Trophoblast cell (in vitro differentiated cells and primary cell): Measurements from ENCODE around the gene CYSTM1. TPM values are rescaled to one million over a fixed set of nuclear protein-coding genes. Genes with fewer than 3 reads are reported as not detected.

ENCODE experiments used
- DNase-seq, 2 donors: peaks; one replicate each; pipeline ENCODE4 v3.0.0-alpha.2; 2016
- H2AFZ ChIP-seq: 2 replicates; pipeline ENCODE4 v1.6.1; 2013; ENCODE audit warnings: low read length, moderate library complexity, mild to moderate bottlenecking; ENCODE audit not compliant: insufficient read depth, poor library complexity
- H2AK5ac ChIP-seq: 2 replicates; pipeline ENCODE4 v1.6.1; 2013; ENCODE audit warnings: mild to moderate bottlenecking, low read length
- H2BK120ac ChIP-seq: 2 replicates; pipeline ENCODE4 v1.6.1; 2013; ENCODE audit warnings: low read length, mild to moderate bottlenecking, moderate library complexity; ENCODE audit not compliant: insufficient read depth, poor library complexity
- H2BK12ac ChIP-seq: 2 replicates; pipeline ENCODE4 v1.6.1; 2013; ENCODE audit warnings: mild to moderate bottlenecking, low read length, moderate library complexity
- H2BK5ac ChIP-seq: 2 replicates; pipeline ENCODE4 v1.6.1; 2013; ENCODE audit warnings: low read length, low read depth, moderate library complexity, mild to moderate bottlenecking; ENCODE audit not compliant: poor library complexity
- H3K14ac ChIP-seq: 2 replicates; pipeline ENCODE4 v1.6.1; 2013; ENCODE audit warnings: mild to moderate bottlenecking, low read length
- H3K18ac ChIP-seq: 2 replicates; pipeline ENCODE4 v1.6.1; 2013; ENCODE audit warnings: mild to moderate bottlenecking, low read length
- H3K23ac ChIP-seq: 2 replicates; pipeline ENCODE4 v1.6.1; 2013; ENCODE audit warnings: low read length
- H3K27ac ChIP-seq: 2 replicates; pipeline ENCODE4 v1.5.1; 2013; ENCODE audit warnings: low read depth, mild to moderate bottlenecking, inconsistent platforms, low read length, moderate library complexity
- H3K27me3 ChIP-seq: 2 replicates; pipeline ENCODE4 v1.6.1; 2013; ENCODE audit warnings: inconsistent platforms, mild to moderate bottlenecking, low read length, moderate library complexity; ENCODE audit not compliant: insufficient read depth
- H3K36me3 ChIP-seq, 2 experiments: 1 replicate in 1 of 2; 2 replicates in 1 of 2; pipeline ENCODE4 v1.6.1; 2013; ENCODE audit warnings: low read length in 2 of 2, mild to moderate bottlenecking in 2 of 2, moderate library complexity in 1 of 2; ENCODE audit not compliant: insufficient read depth in 2 of 2, control insufficient read depth in 1 of 2
- H3K4ac ChIP-seq: 2 replicates; pipeline ENCODE4 v1.6.1; 2013; ENCODE audit warnings: low read depth, mild to moderate bottlenecking, low read length, moderate library complexity
- H3K4me1 ChIP-seq, 2 experiments: 1 replicate in 1 of 2; 2 replicates in 1 of 2; pipeline ENCODE4 v1.6.1; 2013; ENCODE audit warnings: low read length in 2 of 2, mild to moderate bottlenecking in 2 of 2, moderate library complexity in 1 of 2; ENCODE audit not compliant: insufficient read depth in 2 of 2, control insufficient read depth in 1 of 2
- H3K4me2 ChIP-seq: 2 replicates; pipeline ENCODE4 v1.6.1; 2013; ENCODE audit warnings: inconsistent platforms, mild to moderate bottlenecking, low read length, moderate library complexity
- H3K4me3 ChIP-seq: 2 replicates; pipeline ENCODE4 v1.5.1; 2013; ENCODE audit warnings: mild to moderate bottlenecking, low read depth, low read length, inconsistent platforms
- H3K79me1 ChIP-seq: one replicate; pipeline ENCODE4 v1.6.1; 2013; ENCODE audit warnings: low read length
- H3K79me2 ChIP-seq: 2 replicates; pipeline ENCODE4 v1.6.1; 2013; ENCODE audit warnings: low read length, mild to moderate bottlenecking; ENCODE audit not compliant: control insufficient read depth, insufficient read depth, poor library complexity
- H3K9ac ChIP-seq: 2 replicates; pipeline ENCODE4 v1.6.1; 2013; ENCODE audit warnings: mild to moderate bottlenecking, low read length
- H3K9me3 ChIP-seq: 2 replicates; pipeline ENCODE4 v1.6.1; 2013; ENCODE audit warnings: low read depth, mild to moderate bottlenecking, control low read depth, inconsistent platforms, low read length; ENCODE audit not compliant: insufficient read depth
- H4K12ac ChIP-seq: 2 replicates; pipeline ENCODE4 v1.6.1; 2013; ENCODE audit warnings: low read depth, mild to moderate bottlenecking, low read length, moderate library complexity
- H4K8ac ChIP-seq: 2 replicates; pipeline ENCODE4 v1.6.1; 2013; ENCODE audit warnings: low read depth, mild to moderate bottlenecking, low read length, moderate library complexity
- H4K91ac ChIP-seq: one replicate; pipeline ENCODE4 v1.6.1; 2013; ENCODE audit warnings: low read depth, mild to moderate bottlenecking, low read length, moderate library complexity
- WGBS: extraction: QIAGEN DNeasy Blood & Tissue Kit; methylation state at CpG from one replicate; pipeline ENCODE4 v1.1.7; 2013; ENCODE audit warnings: missing lambda C conversion rate; ENCODE audit not compliant: insufficient read length, insufficient coverage; ENCODE audit errors: extremely low coverage; 5-methylcytosine and 5-hydroxymethylcytosine counted together
- polyA plus RNA-seq: library from polyadenylated mRNA; stranded (reverse); fragments of 200-250 nt; gene quantifications from 2 replicates; pipeline ENCODE4 v1.2.3, GENCODE V29; 2013

Gene CYSTM1, protein sequence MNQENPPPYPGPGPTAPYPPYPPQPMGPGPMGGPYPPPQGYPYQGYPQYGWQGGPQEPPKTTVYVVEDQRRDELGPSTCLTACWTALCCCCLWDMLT
- polyA plus RNA-seq = 16.4 and 16.5 TPM in 2 replicates

- Histone ChIP-seq H4K91ac (peak within 1 kb of the TSS; percentile 74), H3K14ac (peak within 1 kb of the TSS; percentile 78), H3K4me3 (peak within 1 kb of the TSS; percentile 87), H2BK12ac (peak within 1 kb of the TSS; percentile 2), H2BK5ac (peak within 1 kb of the TSS; percentile 44), H3K27ac (peak within 1 kb of the TSS; percentile 38), H3K27me3 (no peaks in the 10 kb centered on the region), H3K9ac (peak within 1 kb of the TSS; percentile 81), H3K4me2 (peak within 1 kb of the TSS; percentile 65), H3K23ac (no peak within 1 kb of the TSS), H4K12ac (peak within 1 kb of the TSS; percentile 84), H2AK5ac (no peak within 1 kb of the TSS), H3K4ac (peak within 1 kb of the TSS; percentile 37), H2BK120ac (peak within 1 kb of the TSS; percentile 29), H3K18ac (peak within 1 kb of the TSS; percentile 51), H2AFZ (peak within 1 kb of the TSS; percentile 96), H3K36me3 (no peaks in the 10 kb centered on the region), H3K9me3 (peaks cover 1% of the 10 kb centered on the region), H3K79me1 (peaks cover 13% of the 10 kb centered on the region), H3K79me2 (peaks cover 3% of the 10 kb centered on the region), H4K8ac (peak within 1 kb of the TSS; percentile 86), H3K4me1 (peaks cover 2 to 6% of the 10 kb centered on the region in 2 experiments)
- peak; percentile 99 for DNase-seq
- no CpG with 5 or more reads among the region's 61 CpGs for WGBS
These were observed at the start of gene CYSTM1 for GRCh38 chr5:140174465-140175366. Gene CYSTM1, plus strand, starts transcription at chr5:140175188. Its CDS starts 19,278 bp downstream, at chr5:140194466.

DNA sequence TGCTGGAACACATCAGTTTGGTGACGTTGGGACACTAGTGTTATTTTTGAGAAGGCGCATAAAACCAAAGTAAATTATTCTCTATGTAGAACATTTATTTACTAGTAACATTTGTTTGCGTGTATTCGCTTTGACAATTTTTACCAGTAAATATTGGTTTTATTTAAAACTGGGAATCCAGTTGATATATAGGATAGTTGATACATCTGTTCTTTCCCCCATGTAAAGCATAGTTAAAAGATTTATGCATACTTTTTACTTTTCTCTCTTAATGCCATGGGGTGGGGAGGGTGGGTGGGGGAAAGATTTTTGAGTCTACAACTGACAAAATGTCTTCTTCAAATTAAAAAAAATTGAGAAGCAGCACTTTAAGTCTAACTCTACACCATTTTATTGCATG lies 49.4 kb upstream of the CYSTM1 start, which contains the start of gene IGIP:
Gene IGIP, plus strand, starts transcription at position 301 of the 400 bp plus-strand sequence. CDS start 2,540 bp downstream, outside the sequence.
- Histone ChIP-seq H3K9ac (no peak within 1 kb of the TSS), H3K23ac (no peak within 1 kb of the TSS), H3K27me3 (peaks cover 3% of the 10 kb centered on the region), H3K18ac (no peak within 1 kb of the TSS), H4K8ac (no peak within 1 kb of the TSS), H3K4me3 (no peak within 1 kb of the TSS), H3K36me3 (no peaks in the 10 kb centered on the region), H2BK5ac (no peak within 1 kb of the TSS), H3K4ac (no peak within 1 kb of the TSS), H2BK12ac (no peak within 1 kb of the TSS), H3K4me1 (no peaks in the 10 kb centered on the region), H4K12ac (no peak within 1 kb of the TSS), H3K79me2 (no peaks in the 10 kb centered on the region), H3K14ac (no peak within 1 kb of the TSS), H4K91ac (no peak within 1 kb of the TSS), H2AFZ (no peak within 1 kb of the TSS), H3K4me2 (no peak within 1 kb of the TSS), H2AK5ac (no peak within 1 kb of the TSS), H2BK120ac (no peak within 1 kb of the TSS), H3K79me1 (no peaks in the 10 kb centered on the region), H3K9me3 (no peaks in the 10 kb centered on the region), H3K27ac (no peak within 1 kb of the TSS)
- DNase-seq = no peak
- WGBS = no CpG with 5 or more reads among the region's 4 CpGs

DNA sequence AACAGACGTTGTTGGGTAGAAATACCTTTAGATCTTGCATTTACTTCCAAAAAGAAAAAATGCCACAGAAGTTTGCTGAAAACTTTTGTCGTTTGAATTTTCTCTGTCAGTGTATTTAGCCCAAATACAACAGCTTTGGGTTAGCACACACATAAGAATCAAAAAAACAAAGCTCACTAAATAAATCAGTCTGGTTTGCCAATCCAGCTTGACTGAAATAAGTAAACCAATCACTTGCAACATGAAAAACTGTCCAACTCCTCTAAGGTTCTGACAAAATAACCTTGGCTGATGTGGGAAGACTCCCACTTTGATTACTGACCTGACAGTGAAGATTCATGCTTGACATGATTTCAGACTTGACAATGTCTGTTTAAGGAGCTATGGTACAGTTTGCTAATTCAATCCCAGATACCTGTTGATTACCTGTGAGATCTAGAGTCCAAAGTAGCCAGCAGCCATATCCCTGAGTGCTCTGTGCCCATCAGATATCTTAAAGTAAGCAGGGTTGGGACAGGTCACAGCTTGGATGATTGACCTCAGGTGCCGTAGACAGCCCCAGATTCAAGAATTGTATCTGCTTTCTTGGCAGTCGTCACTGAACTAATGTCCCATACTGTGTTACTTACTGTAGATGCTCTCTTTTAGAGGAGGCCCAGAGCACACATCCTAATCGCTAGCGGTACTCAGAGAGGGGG lies 48.5 kb upstream of the CYSTM1 start:
- no peak overlapping the region for H2AFZ ChIP-seq
- H3K27me3 ChIP-seq = peaks cover 3% of the 10 kb centered on the region
- no peak overlapping the region for H4K12ac ChIP-seq
- no peaks in the 10 kb centered on the region for H3K79me2 ChIP-seq
- H3K23ac ChIP-seq = no peak overlapping the region
- no peak overlapping the region for H2AK5ac ChIP-seq
- H3K4me2 ChIP-seq = no peak overlapping the region
- WGBS = no CpG with 5 or more reads among the region's 6 CpGs
- no peak overlapping the region for H3K9ac ChIP-seq
- H3K9me3 ChIP-seq = no peaks in the 10 kb centered on the region
- no peak overlapping the region for H3K27ac ChIP-seq
- no peak overlapping the region for H2BK5ac ChIP-seq
- DNase-seq = no peak
- H4K91ac ChIP-seq = no peak overlapping the region
- no peak overlapping the region for H3K4me3 ChIP-seq
- H3K18ac ChIP-seq = no peak overlapping the region
- no peaks in the 10 kb centered on the region for H3K36me3 ChIP-seq
- no peak overlapping the region for H2BK12ac ChIP-seq
- H3K79me1 ChIP-seq = no peaks in the 10 kb centered on the region
- H3K14ac ChIP-seq = no peak overlapping the region
- no peak overlapping the region for H3K4ac ChIP-seq
- no peak overlapping the region for H4K8ac ChIP-seq
- H2BK120ac ChIP-seq = no peak overlapping the region
- no peaks in the 10 kb centered on the region for H3K4me1 ChIP-seq

DNA sequence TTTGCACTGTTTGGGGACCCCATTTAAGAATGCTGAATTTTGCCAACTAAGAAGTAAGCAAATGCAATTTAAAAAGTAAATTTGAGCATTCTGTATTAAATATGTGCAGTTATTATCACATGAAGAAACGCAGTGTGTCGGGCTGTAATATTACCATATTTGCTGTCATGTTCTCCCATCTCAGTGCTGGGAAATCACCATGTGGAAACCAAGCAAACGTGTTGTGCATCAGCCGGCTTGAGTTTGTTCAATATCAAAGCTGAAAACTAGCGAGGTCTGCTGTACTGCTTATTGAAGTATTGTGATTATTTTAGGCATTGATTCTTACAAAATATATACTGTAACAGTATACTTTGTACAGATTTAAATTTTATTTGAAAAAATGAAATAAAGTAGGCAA lies 46.6 kb upstream of the CYSTM1 start:
- H3K36me3 ChIP-seq = no peaks in the 10 kb centered on the region
- no peak overlapping the region for H3K4me2 ChIP-seq
- no peak overlapping the region for H2BK12ac ChIP-seq
- DNase-seq = no peak
- H3K23ac ChIP-seq = no peak overlapping the region
- H2AK5ac ChIP-seq = no peak overlapping the region
- H4K8ac ChIP-seq = no peak overlapping the region
- H3K4me1 ChIP-seq = no peaks in the 10 kb centered on the region
- H3K4ac ChIP-seq = no peak overlapping the region
- H3K27me3 ChIP-seq = peaks cover 3% of the 10 kb centered on the region
- H3K4me3 ChIP-seq = no peak overlapping the region
- H3K14ac ChIP-seq = no peak overlapping the region
- H4K12ac ChIP-seq = no peak overlapping the region
- H3K18ac ChIP-seq = no peak overlapping the region
- no peak overlapping the region for H2AFZ ChIP-seq
- no peak overlapping the region for H3K27ac ChIP-seq
- H2BK120ac ChIP-seq = no peak overlapping the region
- no peak overlapping the region for H3K9ac ChIP-seq
- no peaks in the 10 kb centered on the region for H3K79me1 ChIP-seq
- H3K9me3 ChIP-seq = no peaks in the 10 kb centered on the region
- H3K79me2 ChIP-seq = no peaks in the 10 kb centered on the region
- H4K91ac ChIP-seq = no peak overlapping the region
- no CpG with 5 or more reads among the region's 5 CpGs for WGBS
- no peak overlapping the region for H2BK5ac ChIP-seq
